ENCODE data around the gene TPT1. TPM values are rescaled to one million over a fixed set of nuclear protein-coding genes. Genes with fewer than 3 reads are reported as not detected.
A peak's percentile ranks its signal among the peaks of the same experiment; 100 is the strongest.

TPT1 gene
- total RNA-seq, 1 donor from 2014 or later, result 3,472 TPM

GRCh38 chr13:45373162-45373547, 32.2 kb upstream of the TPT1 start:
- peak overlapping the region; percentile 17 for H3K4me3 Mint-ChIP-seq
- no peaks in the 10 kb centered on the region for H3K27me3 Mint-ChIP-seq
- TF ChIP-seq CTCF (conservative IDR thresholded peaks at IDR 0.05), result no peak
- no peaks in the 10 kb centered on the region for H3K9me3 Mint-ChIP-seq
- H3K36me3 Mint-ChIP-seq, result peaks cover 14% of the 10 kb centered on the region
- DNase-seq (ENCODE audit: extremely low spot score, unreplicated experiment), result no peak
- peak overlapping the region; percentile 72 for H3K27ac Mint-ChIP-seq
- peaks cover 24% of the 10 kb centered on the region for H3K4me1 Mint-ChIP-seq (ENCODE audit: unreplicated experiment)

- H3K27me3 Mint-ChIP-seq, result no peaks in the 10 kb centered on the region
- no peak for TF ChIP-seq CTCF (conservative IDR thresholded peaks at IDR 0.05)
- peak overlapping the region; percentile 72 for H3K27ac Mint-ChIP-seq
- no peaks in the 10 kb centered on the region for H3K9me3 Mint-ChIP-seq
- H3K4me3 Mint-ChIP-seq, result no peak overlapping the region
- peaks cover 14% of the 10 kb centered on the region for H3K36me3 Mint-ChIP-seq
- no peak for DNase-seq (ENCODE audit: extremely low spot score, unreplicated experiment)
- H3K4me1 Mint-ChIP-seq (ENCODE audit: unreplicated experiment), result peaks cover 24% of the 10 kb centered on the region
Observed at GRCh38 chr13:45372189-45373161, 31.5 kb upstream of the TPT1 start.

DNA sequence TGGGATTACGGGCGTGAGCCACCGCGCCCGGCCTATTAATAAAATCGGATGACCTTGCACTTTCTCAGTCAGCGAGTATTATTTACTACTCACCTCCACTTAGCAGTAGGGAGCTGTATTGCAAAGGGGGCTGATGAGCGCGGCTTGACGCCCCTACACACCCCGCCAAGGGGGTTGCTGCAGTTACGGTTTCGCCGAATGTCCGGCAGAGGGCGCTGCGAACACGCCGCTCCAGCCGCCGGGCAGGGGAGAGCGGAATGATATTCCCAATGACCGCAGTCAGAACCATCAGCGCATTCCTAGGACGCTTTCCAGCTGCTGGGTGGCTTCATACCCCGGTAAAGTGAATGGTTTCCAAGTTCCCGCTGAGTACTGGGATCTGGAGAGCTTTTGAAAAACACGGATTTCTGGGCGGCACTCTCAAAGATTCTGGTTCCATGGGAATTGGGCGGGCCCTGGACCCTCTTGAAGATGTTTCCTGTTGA, 30.0 kb upstream of the TPT1 start:
- peak; percentile 99 for TF ChIP-seq CTCF (conservative IDR thresholded peaks at IDR 0.05)
- Mint-ChIP-seq H3K36me3 (peaks cover 14% of the 10 kb centered on the region), H3K9me3 (no peaks in the 10 kb centered on the region), H3K4me3 (no peak overlapping the region), H3K27ac (peak overlapping the region; percentile 58), H3K4me1 (ENCODE audit: unreplicated experiment) (peaks cover 24% of the 10 kb centered on the region), H3K27me3 (no peaks in the 10 kb centered on the region)
- DNase-seq (ENCODE audit: extremely low spot score, unreplicated experiment), result peak; percentile 80

DNA sequence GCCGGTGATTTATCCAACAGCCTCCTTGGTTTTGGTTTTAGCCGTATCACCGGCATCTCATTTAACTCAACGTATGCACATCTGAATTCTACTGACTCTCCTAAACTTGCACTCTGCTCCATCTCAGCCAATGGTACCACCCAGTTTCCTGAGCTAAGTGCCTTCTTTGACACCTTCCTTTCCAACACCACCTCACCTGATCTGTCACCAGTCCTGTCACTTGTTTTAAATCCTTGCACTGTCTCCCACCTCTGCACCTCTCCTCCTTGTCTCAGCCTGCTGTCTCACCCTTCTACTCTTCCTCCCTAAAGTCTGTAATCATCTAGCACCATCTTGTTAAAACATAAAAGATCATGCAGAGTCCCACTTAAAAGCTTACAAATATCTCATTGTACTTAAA, 28.1 kb upstream of the TPT1 start:
- H3K4me1 Mint-ChIP-seq (ENCODE audit: unreplicated experiment), result peaks cover 24% of the 10 kb centered on the region
- H3K27me3 Mint-ChIP-seq, result no peaks in the 10 kb centered on the region
- H3K9me3 Mint-ChIP-seq, result peaks cover 2% of the 10 kb centered on the region
- no peak overlapping the region for H3K4me3 Mint-ChIP-seq
- no peak for TF ChIP-seq CTCF (conservative IDR thresholded peaks at IDR 0.05)
- peak overlapping the region; percentile 5 for H3K27ac Mint-ChIP-seq
- no peak for DNase-seq (ENCODE audit: extremely low spot score, unreplicated experiment)
- H3K36me3 Mint-ChIP-seq, result peaks cover 16% of the 10 kb centered on the region

- peaks cover 23% of the 10 kb centered on the region for H3K4me1 Mint-ChIP-seq (ENCODE audit: unreplicated experiment)
- H3K4me3 Mint-ChIP-seq, result no peak overlapping the region
Observed at GRCh38 chr13:45368571-45368970, 27.6 kb upstream of the TPT1 start.

More at GRCh38 chr13:45368571-45368970, 27.6 kb upstream of the TPT1 start:
- no peak for DNase-seq (ENCODE audit: extremely low spot score, unreplicated experiment)
- peaks cover 21% of the 10 kb centered on the region for H3K36me3 Mint-ChIP-seq
- TF ChIP-seq CTCF (conservative IDR thresholded peaks at IDR 0.05), result no peak
- H3K27me3 Mint-ChIP-seq, result no peaks in the 10 kb centered on the region
- H3K9me3 Mint-ChIP-seq, result peaks cover 5% of the 10 kb centered on the region
- H3K27ac Mint-ChIP-seq, result peak overlapping the region; percentile 80

Data from type B pancreatic cell (in vitro differentiated cells).